Gastroesophageal sphincter (tissue), 4 donors: ENCODE measurements around the gene TPD52L2. TPM values are rescaled to one million over a fixed set of nuclear protein-coding genes. Genes with fewer than 3 reads are reported as not detected.

Experiments used
- ATAC-seq: fragments of 150-250 bp; one replicate; pipeline ENCODE4 v1.9.1; 2016; ENCODE audit warnings: mild to moderate bottlenecking, moderate library complexity
- H3K27ac ChIP-seq, 4 donors: fragments of 200-600 bp; sonication (generic) in 3 of 4; 1 replicate in 3 of 4; 2 replicates in 1 of 4; pipeline ENCODE4 v1.5.1; 2016 to 2019
- H3K27me3 ChIP-seq: fragments of 200-600 bp; sonication (generic); one replicate; pipeline ENCODE4 v1.5.1; 2019
- H3K36me3 ChIP-seq, 2 donors: fragments of 200-600 bp; sonication (generic); one replicate each; pipeline ENCODE4 v1.5.1; 2019; ENCODE audit warnings: control low read depth in 1 of 2
- H3K4me1 ChIP-seq, 3 donors: fragments of 200-600 bp; sonication (generic); 1 replicate in 2 of 3; 2 replicates in 1 of 3; pipeline ENCODE4 v1.5.1; 2016 to 2019; ENCODE audit warnings: control low read depth in 2 of 3
- H3K4me3 ChIP-seq, 2 donors: fragments of 200-600 bp; sonication (generic); one replicate each; pipeline ENCODE4 v1.5.1; 2019; ENCODE audit warnings: mild to moderate bottlenecking in 1 of 2, moderate library complexity in 1 of 2
- H3K9me3 ChIP-seq, 3 donors: fragments of 200-600 bp; sonication (generic); one replicate each; pipeline ENCODE4 v1.5.1; 2017 to 2019; ENCODE audit warnings: control low read depth in 2 of 3
- EP300 ChIP-seq: sonication (generic); formaldehyde crosslinking; IDR thresholded peaks from one replicate; pipeline ENCODE4 v1.6.1; 2017; ENCODE audit warnings: antibody characterized with exemption, mild to moderate bottlenecking
- POLR2A ChIP-seq, 2 donors: fragments of 450-650 bp; IDR thresholded peaks; one replicate each; pipeline ENCODE4 v1.6.1; 2017; ENCODE audit warnings: antibody characterized with exemption in 2 of 2, mild to moderate bottlenecking in 2 of 2, moderate library complexity in 1 of 2
- POLR2AphosphoS5 ChIP-seq: sonication (generic); formaldehyde crosslinking; IDR thresholded peaks from one replicate; pipeline ENCODE4 v1.6.1; 2017; ENCODE audit warnings: antibody characterized with exemption
- WGBS, 2 donors: methylation state at CpG; one replicate each; pipeline ENCODE4 v1.1.5; 2018; ENCODE audit warnings: low coverage in 1 of 2; 5-methylcytosine and 5-hydroxymethylcytosine counted together
- total RNA-seq, 4 donors: library from RNA; depleted of rRNA; stranded (reverse); fragments of >200 nt; gene quantifications; one replicate each; pipeline ENCODE4 v1.1.0, GENCODE V29; 2016
- TF ChIP-seq, protein P1 (sequence below), 4 experiments: fragments of 200-600 bp in 2 of 4; fragments of 450-650 bp in 2 of 4; sonication (generic) in 1 of 4; IDR thresholded peaks; one replicate each; pipeline ENCODE4 v1.5.1; 2017 to 2019; ENCODE audit warnings: antibody characterized with exemption in 4 of 4, mild to moderate bottlenecking in 2 of 4, moderate library complexity in 2 of 4

Gene TPD52L2
- total RNA-seq, 4 donors from 2014 or later, result 136 to 157 (median 145) TPM

DNA sequence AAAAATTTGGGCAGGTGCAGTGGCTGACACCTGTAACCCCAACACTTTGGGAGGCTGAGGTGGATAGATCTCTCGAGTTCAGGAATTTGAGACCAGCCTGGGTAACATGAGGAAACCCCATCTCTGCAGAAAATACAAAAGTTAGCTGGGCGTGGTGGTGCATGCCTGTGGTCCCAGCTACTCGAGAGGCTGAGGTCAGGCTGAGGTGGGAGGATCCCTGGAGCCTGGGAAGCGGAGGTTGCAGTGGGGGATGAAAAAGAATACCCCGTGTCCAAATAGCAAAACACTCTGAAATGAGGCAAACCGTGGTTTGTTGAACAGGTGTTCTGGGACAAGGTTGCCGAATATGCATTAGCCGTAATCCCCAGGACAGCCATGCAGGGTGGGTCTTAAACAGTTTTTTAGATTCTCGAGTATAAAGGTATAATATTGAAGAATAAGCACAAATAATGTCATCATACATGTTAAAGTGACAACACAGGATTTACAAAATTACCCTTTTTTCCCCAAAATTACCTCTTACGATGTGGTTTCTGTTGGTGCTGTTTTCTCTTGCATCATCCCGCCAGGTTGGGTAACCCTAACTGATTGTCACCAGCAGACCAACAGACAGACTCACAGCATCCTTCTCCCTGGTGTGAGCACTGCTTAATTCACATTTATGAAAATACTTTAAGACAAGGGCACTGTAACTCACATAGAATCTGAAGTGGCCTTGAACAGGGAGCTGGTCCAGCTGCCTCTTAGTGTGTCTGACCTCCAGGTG is 38.9 kb downstream of the TPD52L2 start:
- Histone ChIP-seq H3K27ac (no peak overlapping the region), H3K9me3 (no peaks in the 10 kb centered on the region), H3K27me3 (no peaks in the 10 kb centered on the region), H3K4me1 (peaks cover 0 to 41% (median 3%) of the 10 kb centered on the region in 3 donors), H3K4me3 (no peak overlapping the region), H3K36me3 (no peaks in the 10 kb centered on the region)
- TF ChIP-seq, protein P1, sequence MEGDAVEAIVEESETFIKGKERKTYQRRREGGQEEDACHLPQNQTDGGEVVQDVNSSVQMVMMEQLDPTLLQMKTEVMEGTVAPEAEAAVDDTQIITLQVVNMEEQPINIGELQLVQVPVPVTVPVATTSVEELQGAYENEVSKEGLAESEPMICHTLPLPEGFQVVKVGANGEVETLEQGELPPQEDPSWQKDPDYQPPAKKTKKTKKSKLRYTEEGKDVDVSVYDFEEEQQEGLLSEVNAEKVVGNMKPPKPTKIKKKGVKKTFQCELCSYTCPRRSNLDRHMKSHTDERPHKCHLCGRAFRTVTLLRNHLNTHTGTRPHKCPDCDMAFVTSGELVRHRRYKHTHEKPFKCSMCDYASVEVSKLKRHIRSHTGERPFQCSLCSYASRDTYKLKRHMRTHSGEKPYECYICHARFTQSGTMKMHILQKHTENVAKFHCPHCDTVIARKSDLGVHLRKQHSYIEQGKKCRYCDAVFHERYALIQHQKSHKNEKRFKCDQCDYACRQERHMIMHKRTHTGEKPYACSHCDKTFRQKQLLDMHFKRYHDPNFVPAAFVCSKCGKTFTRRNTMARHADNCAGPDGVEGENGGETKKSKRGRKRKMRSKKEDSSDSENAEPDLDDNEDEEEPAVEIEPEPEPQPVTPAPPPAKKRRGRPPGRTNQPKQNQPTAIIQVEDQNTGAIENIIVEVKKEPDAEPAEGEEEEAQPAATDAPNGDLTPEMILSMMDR (IDR thresholded peaks at IDR 0.05), result no peak
- TF ChIP-seq POLR2A (IDR thresholded peaks at IDR 0.05) (no peak), EP300 (no peak), POLR2AphosphoS5 (no peak)
- whole genome bisulfite sequencing, 2 donors, result 83 to 86% methylated on average over 8 to 10 of the region's 11 CpGs
- ATAC-seq, result no peak

DNA sequence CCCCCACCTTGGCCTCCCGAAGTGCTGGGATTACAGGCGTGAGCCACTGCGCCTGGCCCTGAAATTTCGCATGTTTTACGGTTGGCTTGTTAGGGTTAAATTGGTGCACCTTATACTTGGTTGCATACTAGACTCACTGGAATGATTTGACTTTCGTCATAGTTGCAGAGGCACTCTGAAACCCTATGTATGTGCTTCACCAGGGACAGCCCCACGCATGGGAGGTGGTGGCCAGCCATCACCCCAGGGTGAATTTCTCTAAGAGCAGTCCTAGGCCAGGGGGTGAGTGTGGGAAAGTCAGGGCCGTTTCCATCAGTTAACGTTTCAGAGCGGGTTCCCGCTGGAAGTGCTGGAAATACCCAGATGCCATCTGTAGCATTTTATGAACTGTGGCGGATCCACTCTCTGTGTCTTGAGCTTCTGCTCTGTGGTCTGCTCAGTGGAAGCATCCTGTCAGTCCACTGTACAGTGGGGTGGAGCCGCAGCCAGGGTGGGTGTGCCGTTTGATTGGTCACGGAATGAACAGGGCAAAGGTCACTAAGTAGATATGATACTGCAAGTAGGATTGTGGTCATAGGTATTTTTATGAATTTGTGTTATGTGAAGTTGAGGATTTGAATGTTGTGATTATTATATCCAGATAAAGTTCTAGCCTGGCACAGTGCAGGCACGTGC is 43.1 kb downstream of the TPD52L2 start:
- Histone ChIP-seq H3K9me3 (no peaks in the 10 kb centered on the region), H3K27ac (no peak overlapping the region), H3K36me3 (no peaks in the 10 kb centered on the region), H3K4me1 (peaks cover 0 to 40% (median 0%) of the 10 kb centered on the region in 3 donors), H3K27me3 (no peaks in the 10 kb centered on the region), H3K4me3 (no peak overlapping the region)
- TF ChIP-seq, protein P1 (IDR thresholded peaks at IDR 0.05), result no peak
- TF ChIP-seq POLR2AphosphoS5, result no peak
- TF ChIP-seq EP300, result no peak
- no peak for TF ChIP-seq POLR2A (IDR thresholded peaks at IDR 0.05)
- ATAC-seq, result no peak
- WGBS, 2 donors, result 77 to 79% methylated on average over 9 to 12 of the region's 16 CpGs

DNA sequence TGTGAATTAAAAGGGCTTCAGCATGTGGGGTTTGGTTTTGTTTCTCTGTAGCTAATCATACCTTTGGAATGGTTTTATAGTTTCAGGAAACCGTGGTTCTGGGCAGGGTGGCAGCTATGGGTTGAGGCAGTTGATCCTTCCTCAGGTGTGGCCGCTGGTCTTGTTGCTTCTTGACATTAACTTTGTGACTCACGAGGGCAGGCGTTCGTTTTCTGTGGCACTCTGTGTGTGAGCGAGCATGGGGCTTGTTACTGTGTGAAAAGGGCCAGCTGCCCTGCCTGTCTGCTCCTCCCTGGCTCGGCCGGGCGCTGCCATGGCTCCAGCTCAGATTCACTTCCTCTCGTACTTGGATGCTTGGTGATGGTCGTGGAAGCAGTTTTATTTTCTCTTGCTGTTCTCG is 46.1 kb downstream of the TPD52L2 start:
- peaks cover 0 to 33% (median 0%) of the 10 kb centered on the region in 3 donors for H3K4me1 ChIP-seq
- H3K9me3 ChIP-seq, result no peaks in the 10 kb centered on the region
- WGBS, 2 donors, result 41 to 49% methylated on average over 7 to 9 of the region's 12 CpGs
- no peak overlapping the region for H3K4me3 ChIP-seq
- H3K27ac ChIP-seq, result no peak overlapping the region
- no peak for ATAC-seq
- TF ChIP-seq POLR2A (IDR thresholded peaks at IDR 0.05) (no peak), EP300 (no peak), POLR2AphosphoS5 (no peak)
- TF ChIP-seq, protein P1 (IDR thresholded peaks at IDR 0.05), result no peak
- no peaks in the 10 kb centered on the region for H3K27me3 ChIP-seq
- no peaks in the 10 kb centered on the region for H3K36me3 ChIP-seq

DNA sequence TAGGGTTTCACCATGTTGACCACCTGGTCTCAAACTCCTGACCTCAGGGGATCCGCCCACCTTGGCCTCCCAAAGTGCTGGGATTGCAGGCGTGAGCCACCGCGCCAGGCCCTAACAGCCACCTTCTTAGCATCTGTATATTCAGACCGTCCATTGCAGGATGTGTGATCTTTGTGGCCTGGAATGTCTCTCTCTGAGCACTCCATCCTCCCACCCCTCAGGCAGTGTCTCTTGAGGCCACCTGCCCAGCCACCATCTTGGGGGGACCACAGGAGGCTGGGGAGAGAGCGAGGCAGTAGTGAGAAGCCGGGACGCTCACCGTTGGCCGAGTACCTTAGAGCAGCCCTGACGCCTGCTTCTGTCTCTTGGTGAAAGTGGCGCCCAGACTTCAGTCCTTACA is 48.7 kb downstream of the TPD52L2 start:
- WGBS, 2 donors, result 97 to 100% methylated on average over 4 of the region's 12 CpGs
- TF ChIP-seq, protein P1 (IDR thresholded peaks at IDR 0.05), result no peak
- TF ChIP-seq EP300 (no peak), POLR2A (IDR thresholded peaks at IDR 0.05) (no peak), POLR2AphosphoS5 (no peak)

More for the DNA sequence above, 48.7 kb downstream of the TPD52L2 start:
- no peak for ATAC-seq
- peaks cover 0 to 14% of the 10 kb centered on the region in 2 donors for H3K36me3 ChIP-seq
- H3K27me3 ChIP-seq, result no peaks in the 10 kb centered on the region
- no peaks in the 10 kb centered on the region for H3K9me3 ChIP-seq
- H3K4me3 ChIP-seq, result no peak overlapping the region
- H3K27ac ChIP-seq, result no peak overlapping the region
- peaks cover 0 to 32% (median 0%) of the 10 kb centered on the region in 3 donors for H3K4me1 ChIP-seq
